NB4 (cell line): Measurements from ENCODE around the gene PLXNC1.

Source experiments
- DNase-seq: peaks from one replicate; pipeline ENCODE4 v3.0.0; 2010; ENCODE audit warnings: low read depth
- H3K4me3 ChIP-seq: one replicate; pipeline ENCODE4 v1.5.1; 2011; ENCODE audit warnings: mild to moderate bottlenecking, low read depth, low read length, moderate library complexity
- MYC ChIP-seq: IDR thresholded peaks from 2 replicates; pipeline ENCODE4 v1.6.1; 2011; ENCODE audit warnings: low read depth, low read length
- POLR2A ChIP-seq: IDR thresholded peaks from 2 replicates; pipeline ENCODE4 v1.6.1; 2011; ENCODE audit warnings: mild to moderate bottlenecking; ENCODE audit not compliant: insufficient read length; ENCODE audit errors: extremely low read depth
- TF ChIP-seq, protein P1 (sequence below): IDR thresholded peaks from one replicate; pipeline ENCODE4 v1.5.1; 2012; ENCODE audit warnings: low read depth, low read length
- TF ChIP-seq, protein P2 (sequence below): IDR thresholded peaks from 2 replicates; pipeline ENCODE4 v1.6.1; 2011; ENCODE audit warnings: low read depth, low read length

The PLXNC1 gene

DNA sequence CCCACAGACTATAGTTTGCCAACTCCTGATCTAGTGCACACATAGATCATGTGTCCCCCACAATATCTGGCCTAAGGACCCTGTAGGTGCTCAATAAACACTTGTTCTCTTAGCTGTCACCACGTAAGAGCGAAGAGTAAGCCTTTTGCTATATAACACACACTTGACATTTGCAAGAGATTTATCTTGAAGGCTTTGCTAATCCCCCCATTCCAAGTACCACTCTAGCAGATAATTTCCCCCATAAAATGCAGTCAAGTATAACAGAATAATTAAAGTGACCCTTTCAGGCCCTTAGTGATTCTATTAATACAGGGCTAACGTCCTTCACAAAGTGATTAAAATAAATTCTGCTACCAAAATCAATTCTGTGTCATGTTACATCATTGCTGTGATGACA lies 87.5 kb downstream of the PLXNC1 start:
- TF ChIP-seq, protein P1, sequence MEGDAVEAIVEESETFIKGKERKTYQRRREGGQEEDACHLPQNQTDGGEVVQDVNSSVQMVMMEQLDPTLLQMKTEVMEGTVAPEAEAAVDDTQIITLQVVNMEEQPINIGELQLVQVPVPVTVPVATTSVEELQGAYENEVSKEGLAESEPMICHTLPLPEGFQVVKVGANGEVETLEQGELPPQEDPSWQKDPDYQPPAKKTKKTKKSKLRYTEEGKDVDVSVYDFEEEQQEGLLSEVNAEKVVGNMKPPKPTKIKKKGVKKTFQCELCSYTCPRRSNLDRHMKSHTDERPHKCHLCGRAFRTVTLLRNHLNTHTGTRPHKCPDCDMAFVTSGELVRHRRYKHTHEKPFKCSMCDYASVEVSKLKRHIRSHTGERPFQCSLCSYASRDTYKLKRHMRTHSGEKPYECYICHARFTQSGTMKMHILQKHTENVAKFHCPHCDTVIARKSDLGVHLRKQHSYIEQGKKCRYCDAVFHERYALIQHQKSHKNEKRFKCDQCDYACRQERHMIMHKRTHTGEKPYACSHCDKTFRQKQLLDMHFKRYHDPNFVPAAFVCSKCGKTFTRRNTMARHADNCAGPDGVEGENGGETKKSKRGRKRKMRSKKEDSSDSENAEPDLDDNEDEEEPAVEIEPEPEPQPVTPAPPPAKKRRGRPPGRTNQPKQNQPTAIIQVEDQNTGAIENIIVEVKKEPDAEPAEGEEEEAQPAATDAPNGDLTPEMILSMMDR = no peak
- no peak for TF ChIP-seq POLR2A
- TF ChIP-seq, protein P2, sequence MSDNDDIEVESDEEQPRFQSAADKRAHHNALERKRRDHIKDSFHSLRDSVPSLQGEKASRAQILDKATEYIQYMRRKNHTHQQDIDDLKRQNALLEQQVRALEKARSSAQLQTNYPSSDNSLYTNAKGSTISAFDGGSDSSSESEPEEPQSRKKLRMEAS = no peak
- no peak for TF ChIP-seq MYC
- no peak overlapping the region for H3K4me3 ChIP-seq
- DNase-seq = no peak

DNA sequence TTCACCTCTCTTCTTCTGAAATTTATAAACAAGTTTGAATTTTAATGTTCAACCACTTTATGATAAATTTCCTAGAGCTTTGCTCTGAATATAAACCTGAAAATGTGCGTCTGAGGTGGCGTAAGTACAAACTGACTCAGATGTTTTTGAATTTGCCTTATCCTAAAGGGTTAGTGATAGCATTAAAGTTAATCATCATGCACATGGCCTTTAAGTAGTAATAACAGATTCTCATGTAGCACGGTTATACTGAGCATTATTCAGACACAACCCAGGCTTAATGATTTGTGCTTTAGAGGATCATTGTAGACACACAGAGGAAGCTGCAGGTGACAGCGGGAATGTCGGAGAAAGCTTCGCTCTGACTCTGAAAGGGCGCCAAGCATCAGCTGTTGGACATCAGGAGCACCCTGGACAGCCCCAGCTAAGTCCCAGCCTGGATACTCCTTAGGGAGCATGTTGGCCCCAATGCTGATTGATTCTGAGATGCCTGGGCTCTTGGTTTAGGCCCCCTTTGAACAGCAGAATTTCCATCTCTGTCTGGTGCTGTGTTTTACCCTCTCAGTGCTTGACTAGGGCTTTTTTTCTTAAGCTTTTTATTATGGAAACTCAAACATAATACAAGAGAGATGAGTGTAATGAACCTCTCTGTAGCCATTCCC lies 91.1 kb downstream of the PLXNC1 start:
- DNase-seq = no peak
- TF ChIP-seq POLR2A = no peak
- no peak for TF ChIP-seq MYC
- TF ChIP-seq, protein P1 = no peak
- TF ChIP-seq, protein P2 = no peak
- H3K4me3 ChIP-seq = no peak overlapping the region

DNA sequence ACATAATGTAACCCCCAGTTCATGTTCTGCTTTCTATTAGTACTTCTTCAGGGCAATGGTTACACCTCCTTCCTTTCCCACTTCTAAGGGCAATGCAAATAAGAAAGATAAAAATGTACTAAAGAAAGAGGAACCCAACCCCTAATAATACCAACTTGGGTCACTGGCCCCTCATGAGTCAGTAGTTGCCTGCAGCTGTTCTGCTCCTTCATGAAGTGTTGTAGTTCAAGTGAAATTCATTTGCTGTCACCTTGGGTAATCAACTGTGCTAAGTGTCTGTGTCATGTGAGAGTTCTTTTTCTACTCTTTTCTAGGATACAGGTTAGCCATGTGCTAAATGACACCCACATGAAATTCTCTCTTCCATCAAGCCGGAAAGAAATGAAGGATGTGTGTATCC lies 91.8 kb downstream of the PLXNC1 start:
- peak; percentile 93 for DNase-seq
- TF ChIP-seq, protein P2 = 0 out of 2 replicates have a peak, but pooled peaks have one; percentile 66
- no peak for TF ChIP-seq MYC
- H3K4me3 ChIP-seq = no peak overlapping the region

DNA sequence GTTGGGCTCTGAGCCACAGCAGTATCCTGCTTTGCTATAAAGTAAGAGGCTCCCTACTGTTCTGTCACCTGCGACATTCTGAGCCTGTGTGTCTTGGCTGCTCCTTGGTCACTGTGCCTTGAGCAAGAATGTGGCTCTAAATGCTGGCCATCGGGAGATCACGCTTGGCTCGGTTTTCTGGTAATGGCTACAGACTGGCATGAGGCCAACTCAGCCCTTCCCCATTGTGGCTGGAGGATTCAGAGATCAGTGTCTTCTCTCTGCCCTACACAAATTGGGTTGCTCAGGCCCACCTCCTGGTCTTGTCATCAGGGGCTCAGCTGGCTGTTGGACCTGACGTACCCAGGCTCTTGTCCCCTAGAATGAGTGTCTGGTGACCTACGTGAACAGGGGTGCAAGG lies 94.5 kb downstream of the PLXNC1 start:
- DNase-seq = peak; percentile 63
- no peak for TF ChIP-seq MYC
- TF ChIP-seq, protein P2 = no peak
- H3K4me3 ChIP-seq = no peak overlapping the region

DNA sequence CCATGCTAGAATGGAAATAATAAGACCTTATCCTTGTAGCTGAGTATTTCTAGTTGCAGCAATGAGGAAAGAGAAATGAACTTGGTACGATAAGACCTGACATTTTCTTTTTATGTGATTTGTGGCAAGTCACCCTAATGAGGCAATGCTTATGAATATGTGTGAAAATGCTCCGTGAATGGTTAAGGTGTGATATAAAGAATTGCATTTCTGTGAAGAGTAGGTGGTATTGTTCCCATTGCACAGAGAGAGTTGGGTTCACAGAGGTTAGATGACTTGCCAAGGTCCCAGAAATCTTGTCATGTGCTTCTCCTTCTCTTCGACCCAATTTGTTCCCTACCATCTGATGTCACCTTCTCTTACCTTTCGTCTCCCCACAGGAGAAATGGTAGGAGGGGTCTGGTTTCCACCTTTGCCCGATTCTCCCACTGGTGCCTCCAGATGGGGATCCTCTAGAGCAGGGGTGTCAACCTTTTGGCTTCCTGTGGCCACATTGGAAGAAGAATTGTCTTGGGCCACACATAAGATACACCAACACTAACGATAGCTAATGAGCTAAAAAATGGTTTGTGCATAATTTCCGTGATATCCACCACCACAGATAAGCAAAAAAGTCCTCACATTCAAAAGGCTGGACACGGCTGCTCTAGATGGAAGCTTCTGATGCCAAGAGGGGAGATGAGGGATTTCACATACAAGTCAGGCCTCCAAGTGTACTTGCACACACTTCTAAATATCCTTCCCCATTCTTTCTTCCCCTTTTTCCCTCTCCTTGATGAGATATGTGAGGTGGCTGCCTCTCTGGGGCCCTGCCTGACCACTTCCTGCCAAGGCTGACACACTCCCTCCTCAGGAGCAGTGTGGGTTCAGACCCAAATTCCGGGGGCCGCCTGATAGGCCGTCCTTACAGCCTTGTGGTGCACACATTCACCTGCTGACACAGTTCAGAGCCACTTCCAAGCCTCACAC lies 96.1 kb downstream of the PLXNC1 start:
- H3K4me3 ChIP-seq = no peak overlapping the region
- TF ChIP-seq, protein P2 = peak; percentile 47
- TF ChIP-seq MYC (peak; percentile 4; the same call in 1 of the 2 replicates), POLR2A (no peak)
- TF ChIP-seq, protein P1 = no peak
- peak; percentile 99 for DNase-seq

DNA sequence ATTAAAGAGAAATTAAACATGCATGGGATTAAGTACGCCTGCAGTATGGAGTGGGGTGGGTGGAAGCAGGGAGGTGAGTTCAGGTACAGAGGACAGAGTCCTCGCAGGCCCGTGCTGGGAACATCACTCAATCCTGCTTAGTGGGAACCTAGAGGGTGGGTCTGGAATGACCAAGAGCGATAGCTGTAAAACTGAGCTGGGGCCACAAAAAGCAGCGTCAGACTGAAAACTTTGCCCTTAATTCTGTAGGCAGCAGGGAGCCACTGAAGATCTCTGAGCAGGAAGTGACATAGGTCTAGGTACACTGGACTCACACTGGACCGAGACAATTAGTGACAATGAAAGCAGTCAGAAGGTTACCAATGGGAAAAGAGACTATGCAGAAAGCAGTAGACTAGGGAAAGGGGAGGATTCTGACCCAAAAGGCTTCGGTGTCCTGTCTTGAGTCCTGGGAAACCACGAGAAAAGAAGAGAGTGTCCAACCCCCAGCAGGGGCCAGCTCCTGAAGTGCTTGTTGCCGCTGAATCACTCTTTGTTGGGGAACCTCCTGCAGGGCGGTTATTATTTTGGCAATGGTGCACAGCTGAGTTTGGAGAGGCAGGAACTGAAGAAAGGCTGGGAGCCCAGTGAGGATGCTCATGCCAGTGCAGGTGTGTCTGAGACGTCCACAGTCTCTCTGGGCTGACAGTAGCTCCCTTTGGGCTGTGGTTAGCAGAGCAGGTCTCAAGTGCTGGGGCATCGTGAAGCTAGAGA lies 97.4 kb downstream of the PLXNC1 start:
- H3K4me3 ChIP-seq = no peak overlapping the region
- DNase-seq = peak; percentile 77
- TF ChIP-seq, protein P2 = no peak
- TF ChIP-seq, protein P1 = no peak
- TF ChIP-seq MYC = 0 out of 2 replicates have a peak, but pooled peaks have one; percentile 11
